ENCODE measurements around the gene FAM81A.

FAM81A gene

DNA sequence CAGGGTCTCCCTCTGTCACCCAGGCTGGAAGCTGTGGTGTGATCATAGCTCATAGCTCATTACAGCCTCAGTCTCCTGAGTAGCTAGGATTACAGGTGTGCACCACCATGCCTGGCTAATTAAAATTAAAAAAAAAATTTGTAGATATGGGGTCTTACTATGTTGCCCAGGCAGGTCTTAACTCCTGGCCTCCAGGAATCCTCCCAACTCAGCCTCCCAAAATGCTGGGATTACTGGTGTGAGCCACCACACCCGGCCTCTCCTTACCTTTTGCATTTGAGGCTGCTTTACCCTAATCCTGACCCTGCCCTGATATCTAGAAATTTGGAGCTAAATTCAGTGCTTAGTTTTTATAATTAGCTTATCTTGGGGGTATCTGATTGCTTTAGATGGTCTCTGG lies 90.4 kb downstream of the FAM81A start:
- no peak for DNase-seq (ENCODE audit: low read depth)
- no peak overlapping the region for H3K4me3 ChIP-seq (ENCODE audit: low read depth, low read length)
- TF ChIP-seq, protein P1, sequence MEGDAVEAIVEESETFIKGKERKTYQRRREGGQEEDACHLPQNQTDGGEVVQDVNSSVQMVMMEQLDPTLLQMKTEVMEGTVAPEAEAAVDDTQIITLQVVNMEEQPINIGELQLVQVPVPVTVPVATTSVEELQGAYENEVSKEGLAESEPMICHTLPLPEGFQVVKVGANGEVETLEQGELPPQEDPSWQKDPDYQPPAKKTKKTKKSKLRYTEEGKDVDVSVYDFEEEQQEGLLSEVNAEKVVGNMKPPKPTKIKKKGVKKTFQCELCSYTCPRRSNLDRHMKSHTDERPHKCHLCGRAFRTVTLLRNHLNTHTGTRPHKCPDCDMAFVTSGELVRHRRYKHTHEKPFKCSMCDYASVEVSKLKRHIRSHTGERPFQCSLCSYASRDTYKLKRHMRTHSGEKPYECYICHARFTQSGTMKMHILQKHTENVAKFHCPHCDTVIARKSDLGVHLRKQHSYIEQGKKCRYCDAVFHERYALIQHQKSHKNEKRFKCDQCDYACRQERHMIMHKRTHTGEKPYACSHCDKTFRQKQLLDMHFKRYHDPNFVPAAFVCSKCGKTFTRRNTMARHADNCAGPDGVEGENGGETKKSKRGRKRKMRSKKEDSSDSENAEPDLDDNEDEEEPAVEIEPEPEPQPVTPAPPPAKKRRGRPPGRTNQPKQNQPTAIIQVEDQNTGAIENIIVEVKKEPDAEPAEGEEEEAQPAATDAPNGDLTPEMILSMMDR (IDR thresholded peaks at IDR 0.05; ENCODE audit: control insufficient read depth, extremely low read depth, insufficient read depth): no peak

DNA sequence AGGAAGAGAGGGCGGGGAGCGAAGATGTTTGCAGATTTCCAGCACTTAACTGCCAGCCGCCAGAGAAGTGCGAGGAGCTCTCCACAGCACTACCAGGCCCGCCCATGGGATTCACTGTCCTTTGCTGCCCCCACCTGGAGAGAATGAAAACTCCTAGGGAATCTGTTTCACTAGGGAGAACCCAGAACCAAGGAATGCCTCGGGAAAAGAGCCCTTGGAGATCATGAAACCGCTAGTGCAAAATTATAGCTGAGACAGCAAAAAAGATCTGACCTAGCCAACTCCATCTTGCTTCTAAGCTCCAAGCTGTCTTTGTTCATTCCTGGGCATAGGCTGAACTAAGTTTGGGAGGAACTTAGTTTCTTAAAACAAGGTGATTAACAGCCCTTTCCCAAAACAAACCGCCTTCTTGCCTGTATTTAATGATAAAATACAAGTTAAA lies 91.0 kb downstream of the FAM81A start:
- H3K4me3 ChIP-seq (ENCODE audit: low read depth, low read length): no peak overlapping the region
- TF ChIP-seq, protein P1 (IDR thresholded peaks at IDR 0.05; ENCODE audit: control insufficient read depth, extremely low read depth, insufficient read depth): peak; percentile 81
- peak; percentile 80 for DNase-seq (ENCODE audit: low read depth)

DNA sequence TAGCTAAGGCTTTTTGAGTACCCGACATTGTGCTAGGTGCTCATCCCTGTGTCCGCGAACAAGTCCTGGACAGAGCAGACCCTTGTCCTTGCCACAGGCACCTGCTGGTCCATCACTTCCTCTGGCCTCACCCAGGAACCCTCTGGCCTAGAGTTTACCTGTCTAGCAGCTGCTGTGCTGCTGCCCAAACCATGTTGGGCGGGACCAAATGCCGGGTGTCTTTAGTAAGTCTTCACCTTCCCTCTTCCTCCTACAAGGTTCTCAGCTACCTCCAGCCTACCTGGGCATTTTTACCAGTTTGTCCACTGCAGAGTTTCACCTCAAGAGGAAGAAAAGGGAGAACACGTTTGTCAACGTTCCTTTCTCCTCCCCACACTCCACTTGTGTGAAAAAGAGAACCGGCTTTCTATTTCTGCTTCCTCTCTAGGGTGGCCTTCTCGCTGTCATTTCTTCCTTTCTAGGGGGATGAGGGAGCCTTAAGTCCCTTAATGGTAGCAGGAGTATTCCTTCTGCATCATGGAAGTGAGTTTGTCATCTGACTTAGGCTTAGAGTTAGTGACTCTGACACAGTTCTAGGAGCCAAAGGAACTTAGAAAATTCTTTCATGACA lies 93.2 kb downstream of the FAM81A start:
- no peak overlapping the region for H3K4me3 ChIP-seq (ENCODE audit: low read depth, low read length)
- DNase-seq (ENCODE audit: low read depth): no peak
- TF ChIP-seq, protein P1 (IDR thresholded peaks at IDR 0.05; ENCODE audit: control insufficient read depth, extremely low read depth, insufficient read depth): no peak

DNA sequence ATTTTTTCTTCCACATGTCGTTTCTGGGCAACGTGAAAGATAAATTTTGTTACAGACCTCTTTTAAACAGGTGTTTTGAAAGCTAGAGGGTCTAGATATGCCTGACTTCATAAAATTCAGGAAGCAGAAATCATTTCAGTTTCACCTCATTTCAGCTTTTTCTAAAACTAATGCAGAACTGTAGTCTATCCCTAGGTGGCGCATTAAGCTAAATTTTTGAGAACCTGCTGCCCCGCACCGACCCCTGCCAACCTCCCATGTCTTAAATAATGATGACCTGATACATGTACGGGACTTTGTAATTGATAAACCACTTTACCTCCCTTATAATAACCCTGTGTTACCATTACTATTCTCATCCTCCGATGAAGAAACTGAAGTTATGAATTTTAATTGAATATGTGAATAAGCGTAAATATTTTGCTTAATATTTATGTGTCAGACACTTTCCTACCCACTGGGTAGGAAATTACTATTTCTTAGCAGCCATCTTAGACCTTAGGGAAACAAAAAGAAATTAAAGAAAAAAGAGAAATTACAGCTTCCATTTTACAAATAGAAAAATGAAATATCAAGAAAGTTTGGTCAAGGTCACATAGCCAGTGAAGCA lies 94.9 kb downstream of the FAM81A start:
- DNase-seq (ENCODE audit: low read depth): peak; percentile 15
- H3K4me3 ChIP-seq (ENCODE audit: low read depth, low read length): no peak overlapping the region
- TF ChIP-seq, protein P1 (IDR thresholded peaks at IDR 0.05; ENCODE audit: control insufficient read depth, extremely low read depth, insufficient read depth): peak; percentile 73

DNA sequence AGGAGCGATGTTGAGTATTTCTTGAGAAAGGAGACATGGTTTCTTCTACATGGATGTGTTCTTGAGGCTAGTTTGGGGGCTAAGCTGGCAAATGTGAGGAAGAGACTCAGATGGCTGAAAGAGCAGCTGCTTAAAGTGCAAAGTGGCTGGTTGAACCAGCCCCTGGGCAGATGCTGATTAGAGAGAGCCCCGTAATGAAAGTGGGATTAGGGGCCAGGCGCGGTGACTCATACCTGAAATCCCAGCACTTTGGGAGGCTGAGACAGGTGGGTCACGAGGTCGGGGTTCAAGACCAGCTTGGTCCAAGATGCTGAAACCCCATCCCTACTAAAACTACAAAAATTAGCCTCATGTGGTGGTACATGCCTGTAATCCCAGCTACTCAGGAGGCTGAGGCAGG lies 98.6 kb downstream of the FAM81A start:
- H3K4me3 ChIP-seq (ENCODE audit: low read depth, low read length): no peak overlapping the region

DNA sequence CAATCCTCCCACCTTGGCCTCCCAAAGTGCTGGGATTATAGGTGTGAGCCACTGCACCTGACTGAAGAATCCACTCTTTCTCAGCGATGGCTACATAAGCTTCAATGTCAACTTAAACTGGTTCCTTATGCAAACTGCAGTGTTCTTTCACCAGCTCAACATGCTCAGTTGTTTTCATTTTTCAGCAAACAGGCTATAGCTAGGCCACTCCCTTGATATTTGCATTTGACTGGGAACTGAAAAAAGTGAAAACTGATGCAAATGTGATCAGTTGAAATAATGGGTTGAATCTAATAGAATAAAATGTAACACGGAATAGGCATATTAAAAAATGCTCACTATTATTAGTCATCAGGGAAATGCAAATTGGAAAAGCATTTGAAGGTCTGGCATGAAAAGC lies 99.4 kb downstream of the FAM81A start:
- TF ChIP-seq, protein P1 (IDR thresholded peaks at IDR 0.05; ENCODE audit: control insufficient read depth, extremely low read depth, insufficient read depth): no peak
- no peak overlapping the region for H3K4me3 ChIP-seq (ENCODE audit: low read depth, low read length)
- DNase-seq (ENCODE audit: low read depth): no peak

More for the DNA sequence above, 98.6 kb downstream of the FAM81A start:
- no peak for DNase-seq (ENCODE audit: low read depth)
- TF ChIP-seq, protein P1 (IDR thresholded peaks at IDR 0.05; ENCODE audit: control insufficient read depth, extremely low read depth, insufficient read depth): no peak

DNA sequence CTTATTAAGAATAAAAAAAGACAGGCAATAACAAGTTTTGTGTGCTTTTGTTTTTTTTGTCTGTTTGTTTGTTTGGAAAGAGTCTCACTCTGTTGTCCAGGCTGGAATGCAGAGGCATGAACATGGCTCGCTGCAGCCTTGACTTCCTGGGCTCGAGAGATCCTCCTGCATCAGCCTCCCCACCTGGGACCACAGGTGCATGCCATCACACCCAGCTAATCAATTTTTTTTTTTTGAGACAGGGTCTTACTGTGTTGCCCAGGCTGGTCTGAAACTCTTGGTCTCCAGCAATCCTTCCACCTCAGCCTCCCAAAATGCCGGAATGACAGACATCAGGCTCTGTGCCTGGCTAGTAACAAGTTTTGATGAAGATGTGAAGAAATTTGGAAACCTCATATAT lies 100.5 kb downstream of the FAM81A start:
- H3K4me3 ChIP-seq (ENCODE audit: low read depth, low read length): no peak overlapping the region
- no peak for DNase-seq (ENCODE audit: low read depth)
- TF ChIP-seq, protein P1 (IDR thresholded peaks at IDR 0.05; ENCODE audit: control insufficient read depth, extremely low read depth, insufficient read depth): no peak

Measured in LNCaP clone FGC (cell line).